MM.1S (cell line): ENCODE data around the gene KCNN2.
"Not testable (repeated sequence)": the region's sequence is repeated elsewhere in the genome, so short reads cannot be mapped to it uniquely, and the experiment has no call there.

Source experiments
- DNase-seq: peaks from one replicate; pipeline ENCODE4 v3.0.0-alpha.2; 2015
- H2AFZ ChIP-seq: fragments of 300-600 bp; sonication (generic); 2 replicates; pipeline ENCODE4 v1.6.0; 2016; ENCODE audit warnings: antibody characterized with exemption, low read length
- H3F3A ChIP-seq: fragments of 300-600 bp; sonication (generic); 2 replicates; pipeline ENCODE4 v1.6.1; 2016; ENCODE audit warnings: mild to moderate bottlenecking, antibody characterized with exemption, low read length, moderate library complexity, mixed read lengths; ENCODE audit not compliant: insufficient read depth
- H3K27ac ChIP-seq: fragments of 300-600 bp; sonication (generic); 2 replicates; pipeline ENCODE4 v1.5.1; 2016; ENCODE audit warnings: mild to moderate bottlenecking, low read length
- H3K27me3 ChIP-seq: fragments of 300-600 bp; sonication (generic); replicated peaks from 2 replicates; pipeline ENCODE4 v1.6.0; 2016; ENCODE audit warnings: low read length; ENCODE audit not compliant: insufficient read depth
- H3K36me3 ChIP-seq: fragments of 300-600 bp; sonication (generic); replicated peaks from 2 replicates; pipeline ENCODE4 v1.6.1; 2016; ENCODE audit warnings: mild to moderate bottlenecking, low read length, mixed read lengths; ENCODE audit not compliant: insufficient read depth
- H3K4me1 ChIP-seq: fragments of 300-600 bp; sonication (generic); 2 replicates; pipeline ENCODE4 v1.6.1; 2016; ENCODE audit warnings: low read length, mixed read lengths
- H3K4me2 ChIP-seq: fragments of 300-600 bp; sonication (generic); 2 replicates; pipeline ENCODE4 v1.6.0; 2016; ENCODE audit warnings: low read depth, low read length
- H3K4me3 ChIP-seq: fragments of 300-600 bp; sonication (generic); 2 replicates; pipeline ENCODE4 v1.5.1; 2016; ENCODE audit warnings: low read length, mixed read lengths
- H3K79me2 ChIP-seq: fragments of 300-600 bp; sonication (generic); 2 replicates; pipeline ENCODE4 v1.6.1; 2016; ENCODE audit warnings: mixed run types, low read length, mixed read lengths
- H3K9ac ChIP-seq: fragments of 300-600 bp; sonication (generic); 2 replicates; pipeline ENCODE4 v1.6.1; 2016; ENCODE audit warnings: low read length, mixed read lengths
- H3K9me2 ChIP-seq: fragments of 300-600 bp; sonication (generic); replicated peaks from 2 replicates; pipeline ENCODE4 v1.6.1; 2016; ENCODE audit warnings: mild to moderate bottlenecking, low read length, mixed read lengths; ENCODE audit not compliant: insufficient read depth
- H3K9me3 ChIP-seq: fragments of 300-600 bp; sonication (generic); replicated peaks from 2 replicates; pipeline ENCODE4 v1.6.1; 2016; ENCODE audit warnings: mild to moderate bottlenecking, low read length, mixed read lengths; ENCODE audit not compliant: insufficient read depth
- H4K20me1 ChIP-seq: fragments of 300-600 bp; sonication (generic); 2 replicates; pipeline ENCODE4 v1.6.1; 2016; ENCODE audit warnings: mild to moderate bottlenecking, low read length, moderate library complexity, mixed read lengths; ENCODE audit not compliant: insufficient read depth
- CTCF ChIP-seq: fragments of 300-600 bp; sonication (generic); IDR thresholded peaks from 2 replicates; pipeline ENCODE4 v1.5.1; 2016; ENCODE audit warnings: antibody characterized with exemption, low read length, mixed read lengths
- EZH2 ChIP-seq: fragments of 300-600 bp; sonication (generic); optimal IDR thresholded peaks from 2 replicates; pipeline ENCODE3; 2017; ENCODE audit warnings: low read depth, mild to moderate bottlenecking, antibody characterized with exemption, low read length, mixed read lengths
- EZH2phosphoT487 ChIP-seq: fragments of 300-600 bp; sonication (generic); IDR thresholded peaks from 2 replicates; pipeline ENCODE4 v1.6.1; 2018; ENCODE audit warnings: antibody characterized with exemption, low read length

The KCNN2 gene

GRCh38 chr5:114427204-114427603, 65.3 kb downstream of the KCNN2 start:
- no peak for DNase-seq
- Histone ChIP-seq H3F3A (no peaks in the 10 kb centered on the region), H2AFZ (no peak overlapping the region), H3K79me2 (no peaks in the 10 kb centered on the region), H4K20me1 (no peaks in the 10 kb centered on the region), H3K9me3 (no peaks in the 10 kb centered on the region), H3K27me3 (no peaks in the 10 kb centered on the region), H3K4me2 (no peak overlapping the region), H3K36me3 (no peaks in the 10 kb centered on the region), H3K27ac (no peak overlapping the region), H3K4me1 (no peaks in the 10 kb centered on the region), H3K4me3 (no peak overlapping the region), H3K9ac (no peak overlapping the region), H3K9me2 (no peaks in the 10 kb centered on the region)
- TF ChIP-seq EZH2phosphoT487 (no peak), CTCF (no peak), EZH2 (no peak)

- no peaks in the 10 kb centered on the region for H3K79me2 ChIP-seq
- no peak overlapping the region for H3K27ac ChIP-seq
- TF ChIP-seq EZH2phosphoT487 (no peak), CTCF (no peak), EZH2 (no peak)
These were observed 68.7 kb downstream of the KCNN2 start for GRCh38 chr5:114430532-114430931.

GRCh38 chr5:114432684-114433083, 70.8 kb downstream of the KCNN2 start:
- H3K4me1 ChIP-seq, H3K4me2 ChIP-seq, H3K79me2 ChIP-seq, H3K27me3 ChIP-seq, H2AFZ ChIP-seq, H3K9me3 ChIP-seq, H3F3A ChIP-seq, H3K4me3 ChIP-seq, DNase-seq, H3K27ac ChIP-seq, H3K36me3 ChIP-seq, H3K9me2 ChIP-seq, H4K20me1 ChIP-seq, H3K9ac ChIP-seq: not testable (repeated sequence)

More at GRCh38 chr5:114430532-114430931, 68.7 kb downstream of the KCNN2 start:
- H3K4me2 ChIP-seq: no peak overlapping the region
- no peaks in the 10 kb centered on the region for H3K9me2 ChIP-seq
- no peak overlapping the region for H3K4me3 ChIP-seq
- no peaks in the 10 kb centered on the region for H4K20me1 ChIP-seq
- no peaks in the 10 kb centered on the region for H3K27me3 ChIP-seq
- no peaks in the 10 kb centered on the region for H3F3A ChIP-seq
- H3K9me3 ChIP-seq: no peaks in the 10 kb centered on the region
- H3K36me3 ChIP-seq: no peaks in the 10 kb centered on the region
- H3K9ac ChIP-seq: no peak overlapping the region
- no peak overlapping the region for H2AFZ ChIP-seq
- H3K4me1 ChIP-seq: no peaks in the 10 kb centered on the region
- DNase-seq: no peak

- 0 out of 2 replicates have a peak, but pooled peaks cover 3% of the 10 kb centered on the region for H3K4me1 ChIP-seq
- H3K4me3 ChIP-seq: no peak overlapping the region
- no peak overlapping the region for H3K9ac ChIP-seq
- no peaks in the 10 kb centered on the region for H3F3A ChIP-seq
- no peaks in the 10 kb centered on the region for H3K27me3 ChIP-seq
- no peak overlapping the region for H2AFZ ChIP-seq
- no peaks in the 10 kb centered on the region for H3K36me3 ChIP-seq
- no peaks in the 10 kb centered on the region for H4K20me1 ChIP-seq
- no peak overlapping the region for H3K4me2 ChIP-seq
- no peaks in the 10 kb centered on the region for H3K9me2 ChIP-seq
- TF ChIP-seq EZH2phosphoT487 (no peak), CTCF (no peak), EZH2 (no peak)
- no peaks in the 10 kb centered on the region for H3K79me2 ChIP-seq
- DNase-seq: no peak
- no peak overlapping the region for H3K27ac ChIP-seq
- H3K9me3 ChIP-seq: no peaks in the 10 kb centered on the region
These were observed 72.7 kb downstream of the KCNN2 start for GRCh38 chr5:114434396-114435219.
